ENCODE results near the gene OLR1.

OLR1 gene

DNA sequence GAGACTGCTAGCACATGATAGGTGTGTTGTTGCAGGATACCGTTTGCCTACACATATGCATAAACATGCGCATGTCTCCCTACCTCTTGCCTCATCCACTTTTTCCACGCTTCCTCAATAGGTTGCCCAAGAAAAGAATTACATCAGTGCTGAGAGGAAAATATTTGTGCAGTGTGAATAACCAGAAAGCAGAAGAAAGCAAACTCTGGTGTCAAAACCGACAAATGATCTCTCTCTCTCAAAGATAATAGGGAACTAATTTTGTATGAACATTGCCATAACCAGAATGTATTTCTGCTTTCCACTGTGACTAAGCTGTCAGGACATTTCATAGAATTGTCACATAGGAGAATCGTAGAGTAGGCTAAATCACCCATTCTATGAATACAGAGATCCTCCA, 43.2 kb downstream of the OLR1 start:
- H3K4me3 ChIP-seq (ENCODE audit: low read length): no peak overlapping the region

DNA sequence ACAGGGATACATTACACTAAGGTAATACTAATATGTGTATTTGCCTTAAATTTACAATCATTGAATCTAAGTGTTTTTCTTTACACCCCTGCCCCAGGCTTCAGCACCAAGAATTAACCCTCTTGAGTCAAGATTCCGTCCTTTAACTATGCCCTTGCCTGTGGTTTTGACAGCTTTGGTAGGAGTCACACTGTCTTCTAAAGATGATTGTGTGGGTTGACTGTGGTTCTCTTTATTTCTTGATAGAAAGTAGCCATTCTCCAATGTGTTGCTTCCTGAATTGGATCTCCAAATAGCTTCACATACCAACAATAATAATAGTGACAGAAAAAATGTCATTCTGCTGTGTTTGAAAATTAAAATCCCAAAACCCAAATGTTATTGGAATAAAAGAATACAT, 45.5 kb downstream of the OLR1 start:
- no CpG with 5 or more reads among the region's 1 CpG for WGBS (ENCODE audit: insufficient coverage, insufficient read length)
- DNase-seq (ENCODE audit: low read depth, low spot score): no peak
- no peak overlapping the region for H3K27ac ChIP-seq (ENCODE audit: low read length)
- no peak overlapping the region for H3K4me3 ChIP-seq (ENCODE audit: low read length)
- H3K4me1 ChIP-seq (ENCODE audit: control insufficient read depth, insufficient read depth, low read length): no peaks in the 10 kb centered on the region; the same call in 1 of the 2 replicates
- no peaks in the 10 kb centered on the region for H3K27me3 ChIP-seq (ENCODE audit: control insufficient read depth, insufficient read depth, low read length)
- H3K36me3 ChIP-seq (ENCODE audit: control insufficient read depth, insufficient read depth, low read length): no peaks in the 10 kb centered on the region
- no peaks in the 10 kb centered on the region for H3K9me3 ChIP-seq (ENCODE audit: control insufficient read depth, insufficient read depth, low read length)

More for the DNA sequence above, 43.2 kb downstream of the OLR1 start:
- Histone ChIP-seq H3K27ac (ENCODE audit: low read length) (no peak overlapping the region), H3K27me3 (ENCODE audit: control insufficient read depth, insufficient read depth, low read length) (no peaks in the 10 kb centered on the region), H3K9me3 (ENCODE audit: control insufficient read depth, insufficient read depth, low read length) (no peaks in the 10 kb centered on the region), H3K4me1 (ENCODE audit: control insufficient read depth, insufficient read depth, low read length) (peaks cover 1% of the 10 kb centered on the region; the same call in 1 of the 2 replicates), H3K36me3 (ENCODE audit: control insufficient read depth, insufficient read depth, low read length) (no peaks in the 10 kb centered on the region)
- DNase-seq (ENCODE audit: low read depth, low spot score): no peak
- WGBS (ENCODE audit: insufficient coverage, insufficient read length): no CpG with 5 or more reads among the region's 5 CpGs

- Histone ChIP-seq H3K4me1 (ENCODE audit: control insufficient read depth, insufficient read depth, low read length) (no peaks in the 10 kb centered on the region), H3K4me3 (ENCODE audit: low read length) (no peak overlapping the region), H3K36me3 (ENCODE audit: control insufficient read depth, insufficient read depth, low read length) (no peaks in the 10 kb centered on the region), H3K27me3 (ENCODE audit: control insufficient read depth, insufficient read depth, low read length) (no peaks in the 10 kb centered on the region), H3K9me3 (ENCODE audit: control insufficient read depth, insufficient read depth, low read length) (no peaks in the 10 kb centered on the region), H3K27ac (ENCODE audit: low read length) (no peak overlapping the region)
- WGBS (ENCODE audit: insufficient coverage, insufficient read length): no CpG with 5 or more reads among the region's 4 CpGs
- no peak for DNase-seq (ENCODE audit: low read depth, low spot score)
Observed at GRCh38 chr12:10122689-10123088, 49.2 kb downstream of the OLR1 start.

DNA sequence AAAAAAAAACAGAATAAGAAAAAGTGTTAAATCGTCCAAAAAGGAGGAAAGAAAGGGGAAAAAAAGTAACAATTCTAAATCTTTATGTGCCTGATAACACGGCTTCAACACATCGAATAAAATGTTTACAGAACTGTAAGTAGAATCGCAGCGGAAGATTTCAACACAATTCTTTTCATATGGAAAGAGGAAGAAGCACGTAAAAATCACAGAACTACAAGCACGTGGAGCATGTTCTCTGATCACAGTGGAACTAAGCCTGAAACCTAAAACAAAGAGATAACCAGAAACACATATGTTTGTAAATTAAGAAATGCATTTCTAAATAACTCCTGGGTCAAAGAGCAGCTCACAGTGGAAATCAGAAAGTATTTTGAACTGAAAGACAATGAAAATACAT, 50.7 kb downstream of the OLR1 start:
- H3K27ac ChIP-seq (ENCODE audit: low read length): no peak overlapping the region
- H3K27me3 ChIP-seq (ENCODE audit: control insufficient read depth, insufficient read depth, low read length): no peaks in the 10 kb centered on the region
- H3K9me3 ChIP-seq (ENCODE audit: control insufficient read depth, insufficient read depth, low read length): no peaks in the 10 kb centered on the region
- no peak for DNase-seq (ENCODE audit: low read depth, low spot score)
- no peaks in the 10 kb centered on the region for H3K36me3 ChIP-seq (ENCODE audit: control insufficient read depth, insufficient read depth, low read length)
- H3K4me3 ChIP-seq (ENCODE audit: low read length): no peak overlapping the region
- H3K4me1 ChIP-seq (ENCODE audit: control insufficient read depth, insufficient read depth, low read length): no peaks in the 10 kb centered on the region
- WGBS (ENCODE audit: insufficient coverage, insufficient read length): no CpG with 5 or more reads among the region's 7 CpGs

- H3K9me3 ChIP-seq (ENCODE audit: control insufficient read depth, insufficient read depth, low read length): no peaks in the 10 kb centered on the region
- no peaks in the 10 kb centered on the region for H3K27me3 ChIP-seq (ENCODE audit: control insufficient read depth, insufficient read depth, low read length)
- H3K4me1 ChIP-seq (ENCODE audit: control insufficient read depth, insufficient read depth, low read length): no peaks in the 10 kb centered on the region
- WGBS (ENCODE audit: insufficient coverage, insufficient read length): no CpG with 5 or more reads among the region's 3 CpGs
- DNase-seq (ENCODE audit: low read depth, low spot score): no peak
- no peak overlapping the region for H3K27ac ChIP-seq (ENCODE audit: low read length)
- H3K36me3 ChIP-seq (ENCODE audit: control insufficient read depth, insufficient read depth, low read length): no peaks in the 10 kb centered on the region
- no peak overlapping the region for H3K4me3 ChIP-seq (ENCODE audit: low read length)
Observed at GRCh38 chr12:10119066-10119465, 52.9 kb downstream of the OLR1 start.

DNA sequence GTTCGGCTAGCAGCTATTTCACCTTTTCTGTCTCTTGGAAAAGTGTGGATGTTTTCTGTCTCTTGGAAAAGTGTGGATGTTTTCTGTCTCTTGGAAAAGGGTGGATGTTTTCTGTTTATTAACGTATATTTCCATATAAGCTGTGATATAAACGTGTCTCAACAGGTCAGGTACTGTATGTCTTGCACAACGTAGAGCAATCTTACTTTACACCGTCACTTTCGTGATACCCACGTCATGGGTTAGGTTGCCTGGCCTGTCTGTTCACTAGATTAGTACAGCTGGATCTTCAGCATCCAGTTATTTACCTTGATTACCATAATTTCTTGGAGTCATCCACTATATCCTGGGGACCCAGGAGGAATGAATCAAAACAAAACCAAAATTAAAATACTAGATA, 56.0 kb downstream of the OLR1 start:
- Histone ChIP-seq H3K4me3 (ENCODE audit: low read length) (no peak overlapping the region), H3K36me3 (ENCODE audit: control insufficient read depth, insufficient read depth, low read length) (no peaks in the 10 kb centered on the region), H3K9me3 (ENCODE audit: control insufficient read depth, insufficient read depth, low read length) (no peaks in the 10 kb centered on the region), H3K27me3 (ENCODE audit: control insufficient read depth, insufficient read depth, low read length) (no peaks in the 10 kb centered on the region), H3K27ac (ENCODE audit: low read length) (no peak overlapping the region), H3K4me1 (ENCODE audit: control insufficient read depth, insufficient read depth, low read length) (no peaks in the 10 kb centered on the region)
- no peak for DNase-seq (ENCODE audit: low read depth, low spot score)
- WGBS (ENCODE audit: insufficient coverage, insufficient read length): no CpG with 5 or more reads among the region's 7 CpGs

DNA sequence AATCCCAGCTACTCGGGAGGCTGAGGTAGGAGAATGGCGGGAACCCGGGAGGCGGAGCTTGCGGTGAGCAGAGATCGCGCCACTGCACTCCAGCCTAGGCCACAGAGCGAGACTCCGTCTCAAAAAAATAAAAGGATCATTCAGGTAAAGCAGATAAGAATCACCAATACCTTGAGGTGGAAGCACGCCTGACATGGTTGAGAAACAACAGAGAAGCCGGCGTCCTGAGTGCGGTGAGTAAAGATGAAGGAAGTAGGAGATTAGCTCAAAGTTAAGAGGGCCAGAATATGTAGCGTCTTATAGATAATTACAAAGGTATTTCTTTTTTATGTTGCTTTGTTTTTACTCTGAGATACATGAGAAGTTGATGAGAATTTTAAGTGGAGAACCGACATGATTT, 56.6 kb downstream of the OLR1 start:
- no peak for DNase-seq (ENCODE audit: low read depth, low spot score)
- Histone ChIP-seq H3K4me3 (ENCODE audit: low read length) (no peak overlapping the region), H3K27me3 (ENCODE audit: control insufficient read depth, insufficient read depth, low read length) (no peaks in the 10 kb centered on the region), H3K27ac (ENCODE audit: low read length) (no peak overlapping the region), H3K36me3 (ENCODE audit: control insufficient read depth, insufficient read depth, low read length) (no peaks in the 10 kb centered on the region), H3K4me1 (ENCODE audit: control insufficient read depth, insufficient read depth, low read length) (no peaks in the 10 kb centered on the region), H3K9me3 (ENCODE audit: control insufficient read depth, insufficient read depth, low read length) (no peaks in the 10 kb centered on the region)
- 100% methylated on average over 1 of the region's 15 CpGs for WGBS (ENCODE audit: insufficient coverage, insufficient read length)

DNA sequence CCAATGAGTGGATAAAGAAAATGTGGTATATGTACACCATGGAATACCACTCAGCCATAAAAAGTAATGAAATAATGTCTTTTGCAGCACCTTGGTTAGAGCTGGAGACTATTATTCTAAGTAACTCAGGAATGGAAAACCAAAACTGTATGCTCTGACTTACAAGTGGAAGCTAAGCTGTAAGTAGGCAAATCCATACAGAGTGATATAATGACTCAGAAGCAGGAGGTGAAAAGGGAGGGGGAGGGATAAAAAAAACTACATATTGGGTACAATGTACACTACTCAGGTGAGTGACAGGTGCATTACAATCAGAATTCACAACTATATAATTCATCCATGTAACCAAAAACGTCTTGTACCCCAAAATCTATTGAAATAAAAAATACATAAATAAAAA, 58.0 kb downstream of the OLR1 start:
- no peaks in the 10 kb centered on the region for H3K27me3 ChIP-seq (ENCODE audit: control insufficient read depth, insufficient read depth, low read length)
- no peak for DNase-seq (ENCODE audit: low read depth, low spot score)
- H3K36me3 ChIP-seq (ENCODE audit: control insufficient read depth, insufficient read depth, low read length): no peaks in the 10 kb centered on the region
- no peak overlapping the region for H3K4me3 ChIP-seq (ENCODE audit: low read length)
- no peak overlapping the region for H3K27ac ChIP-seq (ENCODE audit: low read length)
- H3K4me1 ChIP-seq (ENCODE audit: control insufficient read depth, insufficient read depth, low read length): no peaks in the 10 kb centered on the region
- no peaks in the 10 kb centered on the region for H3K9me3 ChIP-seq (ENCODE audit: control insufficient read depth, insufficient read depth, low read length)
- WGBS (ENCODE audit: insufficient coverage, insufficient read length): 100% methylated on average over 1 of the region's 1 CpG

- no peak overlapping the region for H3K4me3 ChIP-seq (ENCODE audit: low read length)
- no peaks in the 10 kb centered on the region for H3K36me3 ChIP-seq (ENCODE audit: control insufficient read depth, insufficient read depth, low read length)
- no peak overlapping the region for H3K27ac ChIP-seq (ENCODE audit: low read length)
- H3K9me3 ChIP-seq (ENCODE audit: control insufficient read depth, insufficient read depth, low read length): no peaks in the 10 kb centered on the region
- H3K4me1 ChIP-seq (ENCODE audit: control insufficient read depth, insufficient read depth, low read length): no peaks in the 10 kb centered on the region
- DNase-seq (ENCODE audit: low read depth, low spot score): no peak
- no peaks in the 10 kb centered on the region for H3K27me3 ChIP-seq (ENCODE audit: control insufficient read depth, insufficient read depth, low read length)
- WGBS (ENCODE audit: insufficient coverage, insufficient read length): no CpG with 5 or more reads among the region's 1 CpG
Observed at GRCh38 chr12:10113075-10113474, 58.9 kb downstream of the OLR1 start.

DNA sequence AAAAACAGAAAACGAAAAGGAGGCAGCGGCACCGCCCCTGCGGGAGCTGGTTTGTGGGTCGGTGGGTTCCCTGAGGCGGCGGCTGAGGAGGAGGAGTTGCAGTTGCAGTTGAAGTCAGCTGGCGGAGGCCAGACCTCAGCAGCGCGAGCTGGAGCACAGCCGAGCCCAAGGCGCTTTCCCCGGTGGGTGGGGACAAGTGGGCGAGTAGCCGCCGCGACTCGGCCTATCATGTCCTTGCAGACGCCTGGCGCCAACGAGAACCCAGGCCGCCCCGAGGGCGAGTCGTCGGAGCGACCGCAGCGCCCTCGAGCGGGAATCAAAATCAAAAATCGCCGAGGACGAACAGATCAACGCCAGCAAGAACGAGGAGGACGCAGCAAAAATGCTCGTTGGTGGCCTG, 60.5 kb downstream of the OLR1 start:
- H3K27ac ChIP-seq (ENCODE audit: low read length): no peak overlapping the region
- no CpG with 5 or more reads among the region's 38 CpGs for WGBS (ENCODE audit: insufficient coverage, insufficient read length)

GRCh38 chr12:10110256-10110844, 61.6 kb downstream of the OLR1 start:
- Histone ChIP-seq H3K27ac (ENCODE audit: low read length) (no peak overlapping the region), H3K36me3 (ENCODE audit: control insufficient read depth, insufficient read depth, low read length) (no peaks in the 10 kb centered on the region), H3K4me1 (ENCODE audit: control insufficient read depth, insufficient read depth, low read length) (no peaks in the 10 kb centered on the region), H3K4me3 (ENCODE audit: low read length) (no peak overlapping the region), H3K9me3 (ENCODE audit: control insufficient read depth, insufficient read depth, low read length) (no peaks in the 10 kb centered on the region), H3K27me3 (ENCODE audit: control insufficient read depth, insufficient read depth, low read length) (no peaks in the 10 kb centered on the region)
- no peak for DNase-seq (ENCODE audit: low read depth, low spot score)
- no CpG with 5 or more reads among the region's 2 CpGs for WGBS (ENCODE audit: insufficient coverage, insufficient read length)

More for the DNA sequence above, 60.5 kb downstream of the OLR1 start:
- DNase-seq (ENCODE audit: low read depth, low spot score): no peak
- Histone ChIP-seq H3K4me3 (ENCODE audit: low read length) (no peak overlapping the region), H3K27me3 (ENCODE audit: control insufficient read depth, insufficient read depth, low read length) (no peaks in the 10 kb centered on the region), H3K36me3 (ENCODE audit: control insufficient read depth, insufficient read depth, low read length) (no peaks in the 10 kb centered on the region), H3K4me1 (ENCODE audit: control insufficient read depth, insufficient read depth, low read length) (no peaks in the 10 kb centered on the region), H3K9me3 (ENCODE audit: control insufficient read depth, insufficient read depth, low read length) (no peaks in the 10 kb centered on the region)
